Heart left ventricle (tissue), 16 donors: Measurements from ENCODE around the gene NEK8. TPM values are rescaled to one million over a fixed set of nuclear protein-coding genes. Genes with fewer than 3 reads are reported as not detected.

Experiments used
- ATAC-seq, 4 donors: fragments of 200-7000 bp; cut with Tn5 transposase; one replicate each; pipeline ENCODE4 v1.9.1; 2020 to 2022; ENCODE audit warnings: moderate library complexity in 4 of 4, mild to moderate bottlenecking in 3 of 4, moderate number of reproducible peaks in 1 of 4
- DNase-seq, 5 donors: peaks; one replicate each; pipeline ENCODE4 v3.0.0-alpha.2; 2020
- H3K27ac ChIP-seq, 12 donors: fragments of 200-600 bp; sonication (generic) in 4 of 12; one replicate each; pipeline versions ENCODE4 v1.5.0 to v1.8.0; 2016 to 2022; ENCODE audit warnings: mild to moderate bottlenecking in 2 of 12
- H3K27me3 ChIP-seq, 9 donors: fragments of 200-600 bp; sonication (generic) in 2 of 9; one replicate each; pipeline versions ENCODE4 v1.5.1 to v1.8.0; 2016 to 2022; ENCODE audit warnings: mild to moderate bottlenecking in 3 of 9
- H3K36me3 ChIP-seq, 9 donors: fragments of 200-600 bp; sonication (generic) in 2 of 9; one replicate each; pipeline versions ENCODE4 v1.5.0 to v1.8.0; 2018 to 2022; ENCODE audit warnings: mild to moderate bottlenecking in 2 of 9
- H3K4me1 ChIP-seq, 12 donors: fragments of 200-600 bp; sonication (generic) in 4 of 12; one replicate each; pipeline versions ENCODE4 v1.5.0 to v1.8.0; 2016 to 2022; ENCODE audit warnings: mild to moderate bottlenecking in 3 of 12
- H3K4me3 ChIP-seq, 12 donors: fragments of 200-600 bp; sonication (generic) in 4 of 12; one replicate each; pipeline versions ENCODE4 v1.5.0 to v1.8.0; 2017 to 2022; ENCODE audit warnings: mild to moderate bottlenecking in 9 of 12, moderate library complexity in 4 of 12
- H3K9me3 ChIP-seq, 12 donors: fragments of 200-600 bp; sonication (generic) in 4 of 12; one replicate each; pipeline versions ENCODE4 v1.5.0 to v1.8.0; 2016 to 2022; ENCODE audit warnings: mild to moderate bottlenecking in 1 of 12
- POLR2A ChIP-seq, 2 donors: fragments of 450-650 bp; IDR thresholded peaks; one replicate each; pipeline ENCODE4 v1.6.1; 2017; ENCODE audit warnings: antibody characterized with exemption in 2 of 2, mild to moderate bottlenecking in 2 of 2, moderate library complexity in 2 of 2
- WGBS, 4 donors: extraction: QIAGEN DNeasy Blood & Tissue Kit in 2 of 4; methylation state at CpG; one replicate each; pipeline versions ENCODE4 v1.1.5 to v1.1.7; 2013 to 2018; 5-methylcytosine and 5-hydroxymethylcytosine counted together
- intact Hi-C, 10 donors: fragments of 100-400 bp; cut with DNase I; formaldehyde crosslinking; loops; one replicate each; pipeline versions ENCODE4 v1.11.1 to v1.14.2; 2022
- polyA plus RNA-seq, 2 donors: library from polyadenylated mRNA; stranded (reverse); fragments of 200-250 nt; gene quantifications; one replicate each; pipeline ENCODE4 v1.2.3, GENCODE V29; 2013
- total RNA-seq, 9 donors: library from RNA; depleted of rRNA in 2 of 9; stranded (reverse); fragments of >200 nt in 2 of 9; fragmentation: NEBNext Ultra II Directional in 3 of 9; extraction: Animal tissue kit (Norgen Biotek cat#: 25700) in 3 of 9; gene quantifications; one replicate each; pipeline versions ENCODE4 v1.1.0 to v1.2.4, GENCODE V29; 2016 to 2023
- TF ChIP-seq, protein P1 (sequence below), 12 donors: fragments of 200-600 bp; sonication (generic) in 4 of 12; IDR thresholded peaks; one replicate each; pipeline versions ENCODE4 v1.5.0 to v1.8.0; 2018 to 2022; ENCODE audit warnings: antibody characterized with exemption in 12 of 12, mild to moderate bottlenecking in 5 of 12
- donor health status: ischemic (EF 13 %, LVEDD 7.1; RV severe dilation, severe dysfunction).
- donor health status: healthy with polysubstance abuse.
- donor health status: DM: no; HTN: yes; CAD: no.
- donor health status: DM: no; HTN: no; CAD: no.
- donor health status: ischemic (EF 25% LVEDD 6.9; RV normal size, moderate dysfunction).
- donor health status: ischemic (EF 25% LVEDD 5.7; RV mildly dilated, moderate dysfunction).
- donor health status: healthy.
- donor health status: DM: yes; HTN: yes; CAD: no.
- donor health status: ischemic (EF 35%, LVEDD 5.7; RV mildly dilated, moderate dysfunction).
- donor health status: nonischemic (EF 11% LVEDD 7.7; RV severe dilation, severe dysfunction).
- donor health status: DM: yes; HTN: yes; CAD: no.
- donor health status: PGD.
- donor health status: ischemic (EF 29% LVEDD 5.4; RV normal size, mild dysfunction).
- donor health status: nonischemic (EF 23%, LVEDD 6.1; RV moderate dilation, normal function).

The NEK8 gene
- total and polyA plus RNA-seq, 11 donors = 0.28 to 2.8 (median 1.1) TPM

DNA sequence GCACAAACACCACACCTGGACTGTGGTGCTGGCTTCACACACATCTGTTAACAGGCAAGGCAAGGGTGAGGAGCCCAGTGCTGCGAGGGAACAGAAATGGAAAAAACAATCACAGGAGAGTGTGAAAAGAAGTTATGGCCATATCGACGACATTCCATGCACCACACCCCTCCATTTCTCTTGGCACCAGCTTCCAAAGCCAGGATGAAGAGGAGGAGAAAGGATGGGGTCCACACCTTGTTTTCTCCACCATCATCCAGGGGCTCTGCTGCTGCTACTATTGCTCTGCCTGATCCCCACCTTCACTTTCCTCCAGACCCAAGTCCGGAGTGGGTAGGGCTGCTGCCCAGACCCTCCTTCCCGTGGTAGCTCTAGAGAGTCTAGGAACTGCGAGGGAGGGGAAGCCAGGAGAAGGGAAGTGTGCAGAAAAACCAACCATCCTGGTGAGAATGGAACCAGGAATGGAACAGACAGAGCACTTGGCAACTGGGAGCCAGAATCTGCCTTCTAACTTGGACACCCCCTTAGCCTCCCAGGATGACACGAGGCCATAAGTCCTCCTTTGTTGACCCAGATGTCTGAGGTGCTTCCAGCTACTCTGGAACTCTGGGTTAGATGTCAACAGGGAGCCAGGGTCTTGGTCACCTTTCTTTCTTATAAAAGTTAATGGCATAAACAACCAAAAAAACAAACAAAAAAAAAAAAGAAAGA, 15.7 kb upstream of the NEK8 start:
- Histone ChIP-seq H3K27me3 (peaks cover 0 to 15% (median 0%) of the 10 kb centered on the region in 9 donors), H3K9me3 (no peaks in the 10 kb centered on the region), H3K4me1 (peaks cover 0 to 46% (median 21%) of the 10 kb centered on the region in 12 donors), H3K4me3 (no peak overlapping the region), H3K36me3 (peaks cover 0 to 20% (median 11%) of the 10 kb centered on the region in 9 donors), H3K27ac (peak overlapping the region in 8 of 12 donors; percentile 77 to 95 (median 93))
- WGBS, 4 donors = 73 to 85% (median 81%) methylated on average over 7 of the region's 7 CpGs
- ATAC-seq (no peak), DNase-seq (peak in 2 of 5 donors; percentile 10 to 16)
- TF ChIP-seq POLR2A (IDR thresholded peaks at IDR 0.05) = no peak
- TF ChIP-seq, protein P1, sequence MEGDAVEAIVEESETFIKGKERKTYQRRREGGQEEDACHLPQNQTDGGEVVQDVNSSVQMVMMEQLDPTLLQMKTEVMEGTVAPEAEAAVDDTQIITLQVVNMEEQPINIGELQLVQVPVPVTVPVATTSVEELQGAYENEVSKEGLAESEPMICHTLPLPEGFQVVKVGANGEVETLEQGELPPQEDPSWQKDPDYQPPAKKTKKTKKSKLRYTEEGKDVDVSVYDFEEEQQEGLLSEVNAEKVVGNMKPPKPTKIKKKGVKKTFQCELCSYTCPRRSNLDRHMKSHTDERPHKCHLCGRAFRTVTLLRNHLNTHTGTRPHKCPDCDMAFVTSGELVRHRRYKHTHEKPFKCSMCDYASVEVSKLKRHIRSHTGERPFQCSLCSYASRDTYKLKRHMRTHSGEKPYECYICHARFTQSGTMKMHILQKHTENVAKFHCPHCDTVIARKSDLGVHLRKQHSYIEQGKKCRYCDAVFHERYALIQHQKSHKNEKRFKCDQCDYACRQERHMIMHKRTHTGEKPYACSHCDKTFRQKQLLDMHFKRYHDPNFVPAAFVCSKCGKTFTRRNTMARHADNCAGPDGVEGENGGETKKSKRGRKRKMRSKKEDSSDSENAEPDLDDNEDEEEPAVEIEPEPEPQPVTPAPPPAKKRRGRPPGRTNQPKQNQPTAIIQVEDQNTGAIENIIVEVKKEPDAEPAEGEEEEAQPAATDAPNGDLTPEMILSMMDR (IDR thresholded peaks at IDR 0.05) = no peak
- intact Hi-C loops = loop anchor here in 3 of 10 donors (5.0 to 10.0 kb wide), 3 partner anchors 48 to 66 kb away; partner anchors contain the start of genes SDF2 (in 2 of the 3), SUPT6H (in 2 of the 3) and BLTP2 (in 1 of the 3)

DNA sequence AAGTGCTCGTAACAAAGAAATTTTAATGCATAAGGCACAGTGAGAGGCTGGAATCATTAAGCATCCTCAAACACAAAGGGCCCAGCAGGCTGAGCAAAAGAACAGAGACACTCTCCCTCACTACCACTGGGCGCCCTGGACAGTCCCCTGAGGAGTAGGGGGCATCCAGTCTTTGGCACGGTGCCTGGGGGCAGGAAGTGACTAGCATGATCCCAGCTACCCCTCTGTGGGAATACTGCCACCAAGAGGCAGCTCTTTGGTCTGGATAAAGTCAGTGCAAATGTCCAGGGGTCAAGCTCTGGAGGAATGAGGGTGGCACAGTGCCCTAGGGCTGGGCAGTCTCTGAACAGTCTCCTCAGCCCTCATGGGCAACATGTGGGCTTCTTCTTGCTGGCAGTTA, 14.3 kb upstream of the NEK8 start:
- ATAC-seq (no peak), DNase-seq (peak in 2 of 5 donors; percentile 32 to 54)
- H3K27ac ChIP-seq = no peak overlapping the region
- no peak for TF ChIP-seq POLR2A (IDR thresholded peaks at IDR 0.05)
- TF ChIP-seq, protein P1 (IDR thresholded peaks at IDR 0.05) = no peak
- H3K4me3 ChIP-seq = no peak overlapping the region
- no peaks in the 10 kb centered on the region for H3K9me3 ChIP-seq
- H3K36me3 ChIP-seq = peaks cover 0 to 20% (median 11%) of the 10 kb centered on the region in 9 donors
- intact Hi-C loops = loop anchor here in 3 of 10 donors (5.0 to 10.0 kb wide), 3 partner anchors 49 to 67 kb away; partner anchors contain the start of genes SDF2 (in 2 of the 3), SUPT6H (in 2 of the 3) and BLTP2 (in 1 of the 3)
- H3K4me1 ChIP-seq = peaks cover 0 to 60% (median 30%) of the 10 kb centered on the region in 12 donors
- H3K27me3 ChIP-seq = peaks cover 0 to 18% (median 0%) of the 10 kb centered on the region in 9 donors
- 92 to 100% (median 95%) methylated on average over 3 of the region's 3 CpGs for WGBS, 4 donors

DNA sequence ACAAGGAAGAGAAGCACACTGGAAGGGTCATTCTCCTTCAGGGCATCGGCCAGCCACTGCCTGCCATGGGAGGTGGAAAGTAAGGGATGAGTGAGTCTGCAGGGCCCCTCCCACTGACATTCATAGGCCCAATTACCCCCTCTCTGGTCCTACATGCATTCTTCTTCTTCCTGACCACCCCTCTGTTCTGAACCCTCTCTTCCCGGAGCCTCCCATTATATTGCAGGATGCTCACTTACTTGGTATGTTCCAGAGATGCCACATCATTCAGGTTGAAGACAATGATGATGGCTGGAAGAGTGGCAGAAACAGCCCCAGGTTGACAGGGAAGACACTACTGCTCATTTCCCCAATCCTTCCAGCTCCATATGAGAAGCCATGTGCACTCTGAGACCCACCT, 13.4 kb upstream of the NEK8 start:
- DNase-seq (no peak), ATAC-seq (no peak)
- Histone ChIP-seq H3K27ac (no peak overlapping the region), H3K4me1 (peaks cover 0 to 56% (median 31%) of the 10 kb centered on the region in 12 donors), H3K9me3 (no peaks in the 10 kb centered on the region), H3K4me3 (no peak overlapping the region), H3K27me3 (peaks cover 0 to 18% (median 0%) of the 10 kb centered on the region in 9 donors), H3K36me3 (peaks cover 0 to 20% (median 11%) of the 10 kb centered on the region in 9 donors)
- TF ChIP-seq, protein P1 (IDR thresholded peaks at IDR 0.05) = no peak
- no peak for TF ChIP-seq POLR2A (IDR thresholded peaks at IDR 0.05)
- intact Hi-C loops = loop anchor here in 2 of 10 donors (5.0 to 10.0 kb wide), 2 partner anchors 50 to 68 kb away; partner anchors contain the start of genes BLTP2 (in 1 of the 2), SDF2 (in 1 of the 2) and SUPT6H (in 1 of the 2)
- WGBS, 4 donors = 95 to 98% (median 96%) methylated on average over 2 of the region's 2 CpGs
